HepG2 (cell line): ENCODE measurements around the gene CADPS. TPM values are rescaled to one million over a fixed set of nuclear protein-coding genes. Genes with fewer than 3 reads are reported as not detected.

Experiments used
- ATAC-seq: fragments of 200-7000 bp; cut with Tn5 transposase; 3 replicates; pipeline ENCODE4 v1.9.1; 2020; ENCODE audit warnings: mild to moderate bottlenecking, moderate library complexity
- BruUV-seq: library from RNA; stranded (reverse); fragments of 400-500 nt; replicated peaks from 2 replicates; lab custom pipeline; 2021; lab: Mats Ljungman, UMichigan
- CTCF ChIA-PET: fragments of 300-600 bp; formaldehyde crosslinking; extraction: SDS; loops from one replicate; lab custom pipeline; 2021; ENCODE audit warnings: low total read pairs, inconsistent platforms, low intra/inter-chr PET ratio; lab: Yijun Ruan, JAX
- POLR2A ChIA-PET: fragments of 350-600 bp; sonication (Branson Sonifier 250); formaldehyde crosslinking; loops from one replicate; lab custom pipeline; 2020; ENCODE audit warnings: antibody characterized with exemption, inconsistent platforms; lab: Yijun Ruan, JAX
- DNase-seq: peaks from one replicate; pipeline ENCODE4 v3.0.0-alpha.2; 2015; ENCODE audit warnings: low spot score
- FAIRE-seq: peaks from 3 replicates; lab custom pipeline; 2011; peaks lifted over from hg19 to GRCh38; lab: Jason Lieb, UNC
- H2AFZ ChIP-seq: one replicate; pipeline ENCODE4 v1.6.1; 2011; ENCODE audit warnings: low read length, inconsistent platforms
- H3K27ac ChIP-seq: fragments of 300-600 bp; 3 replicates; pipeline ENCODE4 v1.8.0; 2011; ENCODE audit warnings: mixed run types, mild to moderate bottlenecking, mixed read lengths, low read length, inconsistent platforms; ENCODE audit not compliant: insufficient read depth; ENCODE audit errors: extremely low read length
- H3K27me3 ChIP-seq, 2 experiments: fragments of 200-600 bp in 1 of 2; 2 replicates in 1 of 2; 3 replicates in 1 of 2; pipeline versions ENCODE4 v1.6.0 to v1.8.0; 2011; ENCODE audit warnings: low read length in 2 of 2, mild to moderate bottlenecking in 2 of 2, moderate library complexity in 2 of 2, inconsistent platforms in 1 of 2; ENCODE audit not compliant: insufficient read depth in 2 of 2, control insufficient read depth in 1 of 2
- H3K36me3 ChIP-seq, 2 experiments: fragments of 200-600 bp in 1 of 2; replicated peaks in 1 of 2; 2 replicates in 1 of 2; 3 replicates in 1 of 2; pipeline versions ENCODE4 v1.5.1 to v1.8.0; 2011; ENCODE audit warnings: low read length in 2 of 2, inconsistent platforms in 1 of 2; ENCODE audit not compliant: insufficient read depth in 2 of 2, control insufficient read depth in 1 of 2
- H3K4me1 ChIP-seq: 2 replicates; pipeline ENCODE4 v1.5.1; 2012; ENCODE audit warnings: low read length, inconsistent platforms; ENCODE audit not compliant: insufficient read depth
- H3K4me2 ChIP-seq: 2 replicates; pipeline ENCODE4 v1.6.0; 2011; ENCODE audit warnings: low read depth, low read length, inconsistent platforms
- H3K4me3 ChIP-seq, 3 experiments: fragments of 200-600 bp in 1 of 3; sonication (generic), shearing (Covaris generic) in 1 of 3; replicated peaks in 1 of 3; 2 replicates each; pipeline ENCODE4 v1.5.1; 2011 to 2016; ENCODE audit warnings: low read length in 3 of 3, inconsistent platforms in 2 of 3, low read depth in 2 of 3, mild to moderate bottlenecking in 2 of 3, control low read depth in 1 of 3, mixed read lengths in 1 of 3; ENCODE audit not compliant: insufficient read depth in 1 of 3
- H3K79me2 ChIP-seq: one replicate; pipeline ENCODE4 v1.6.1; 2011; ENCODE audit warnings: low read length, inconsistent platforms; ENCODE audit not compliant: insufficient read depth
- H3K9ac ChIP-seq: 2 replicates; pipeline ENCODE4 v1.6.0; 2011; ENCODE audit warnings: mild to moderate bottlenecking, low read depth, low read length, inconsistent platforms; ENCODE audit not compliant: insufficient read depth
- H3K9me3 ChIP-seq: 2 replicates; pipeline ENCODE4 v1.5.1; 2012; ENCODE audit warnings: mild to moderate bottlenecking, low read length
- H4K20me1 ChIP-seq: 2 replicates; pipeline ENCODE4 v1.6.0; 2011; ENCODE audit warnings: inconsistent platforms, mild to moderate bottlenecking, low read length, moderate library complexity; ENCODE audit not compliant: insufficient read depth
- NBN ChIP-seq: fragments of 450-650 bp; conservative IDR thresholded peaks from 2 replicates; pipeline ENCODE4 v1.6.1; 2017
- PCBP2 ChIP-seq: fragments of 200-400 bp; formaldehyde crosslinking; optimal IDR thresholded peaks from 2 replicates; pipeline ENCODE3; 2018; ENCODE audit warnings: low read length, low read depth; ENCODE audit not compliant: poor library complexity, severe bottlenecking
- PITX1 ChIP-seq: sonication (generic); formaldehyde crosslinking; IDR thresholded peaks from 2 replicates; pipeline ENCODE4 v1.5.1; 2020; ENCODE audit warnings: mild to moderate bottlenecking, missing genetic modification reagents
- PPARG ChIP-seq: conservative IDR thresholded peaks from 2 replicates; pipeline ENCODE4 v1.6.1; 2016; ENCODE audit warnings: missing biosample characterization, missing genetic modification reagents
- ZNF207 ChIP-seq: fragments of 450-650 bp; IDR thresholded peaks from 2 replicates; pipeline ENCODE4 v1.6.1; 2016; ENCODE audit warnings: antibody characterized with exemption, borderline replicate concordance
- ZNF225 ChIP-seq: sonication (generic); formaldehyde crosslinking; IDR thresholded peaks from 2 replicates; pipeline ENCODE4 v1.4.0; 2020; ENCODE audit warnings: mild to moderate bottlenecking, missing genetic modification reagents
- ZNF264 ChIP-seq: sonication (generic); formaldehyde crosslinking; IDR thresholded peaks from 2 replicates; pipeline ENCODE4 v1.4.0; 2020; ENCODE audit warnings: missing genetic modification reagents
- ZNF33B ChIP-seq: sonication (generic); formaldehyde crosslinking; IDR thresholded peaks from 2 replicates; pipeline ENCODE4 v1.5.1; 2020; ENCODE audit warnings: mild to moderate bottlenecking, missing genetic modification reagents
- ZNF567 ChIP-seq: sonication (generic); formaldehyde crosslinking; IDR thresholded peaks from 2 replicates; pipeline ENCODE4 v1.8.1; 2023; ENCODE audit warnings: mild to moderate bottlenecking, missing genetic modification reagents, borderline replicate concordance
- ZNF878 ChIP-seq: sonication (generic); formaldehyde crosslinking; IDR thresholded peaks from 2 replicates; pipeline ENCODE4 v1.8.1; 2023; ENCODE audit warnings: mild to moderate bottlenecking, missing genetic modification reagents, moderate library complexity
- WGBS: methylation state at CpG from one replicate; pipeline ENCODE4 v1.1.6; 2017; ENCODE audit warnings: low lambda C conversion rate; 5-methylcytosine and 5-hydroxymethylcytosine counted together
- in situ Hi-C: cut with HindIII; loops from 2 replicates; pipeline ENCODE4 v1.10.0; 2017; ENCODE audit warnings: low pct_unique_long_range_greater_than_20kb; ENCODE audit not compliant: extremely low pct_ligation_motif_present
- intact Hi-C: fragments of 100-400 bp; cut with micrococcal nuclease; formaldehyde crosslinking; loops from one replicate; pipeline ENCODE4 v1.10.0; 2022; ENCODE audit not compliant: unreplicated experiment
- polyA plus RNA-seq, 8 experiments: library from polyadenylated mRNA; depleted of rRNA in 3 of 8; stranded (reverse) in 7 of 8; unstranded in 1 of 8; fragments of >200 nt; fragmentation: Illumina TruSeq in 4 of 8; extraction: Trizol in 4 of 8; gene quantifications; 2 replicates each; pipeline versions ENCODE4 v1.2.1 to v1.2.3, GENCODE V29; 2011 to 2016; ENCODE audit warnings: low read depth in 4 of 8, missing spikeins in 1 of 8, mixed read lengths in 1 of 8; ENCODE audit not compliant: insufficient read depth in 1 of 8
- total RNA-seq, 5 experiments: library from RNA; depleted of rRNA; stranded (reverse); fragments of >200 nt; fragmentation: Illumina TruSeq; extraction: Trizol; gene quantifications; 2 replicates each; pipeline ENCODE4 v1.2.3, GENCODE V29; 2016; ENCODE audit warnings: low read depth in 1 of 5
- TF ChIP-seq, protein P1 (sequence below): sonication (generic); formaldehyde crosslinking; IDR thresholded peaks from 2 replicates; pipeline ENCODE4 v1.4.0; 2020; ENCODE audit warnings: mild to moderate bottlenecking, missing genetic modification reagents
- TF ChIP-seq, protein P2 (sequence below): sonication (generic); formaldehyde crosslinking; IDR thresholded peaks from 2 replicates; pipeline ENCODE4 v1.4.0; 2020; ENCODE audit warnings: missing genetic modification reagents
- TF ChIP-seq, protein P3 (sequence below): sonication (generic); formaldehyde crosslinking; IDR thresholded peaks from 2 replicates; pipeline ENCODE4 v1.8.0; 2022; ENCODE audit warnings: missing genetic modification reagents, mild to moderate bottlenecking, inconsistent platforms, borderline replicate concordance
- TF ChIP-seq, protein P4 (sequence below): sonication (generic); formaldehyde crosslinking; IDR thresholded peaks from 2 replicates; pipeline ENCODE4 v1.8.1; 2022; ENCODE audit warnings: mild to moderate bottlenecking, missing genetic modification reagents

Gene CADPS
- total and polyA plus RNA-seq, 2 of the 13 experiments (the other 11 are each of a cell fraction or from before 2014, with no cell fraction given) = not detected

DNA sequence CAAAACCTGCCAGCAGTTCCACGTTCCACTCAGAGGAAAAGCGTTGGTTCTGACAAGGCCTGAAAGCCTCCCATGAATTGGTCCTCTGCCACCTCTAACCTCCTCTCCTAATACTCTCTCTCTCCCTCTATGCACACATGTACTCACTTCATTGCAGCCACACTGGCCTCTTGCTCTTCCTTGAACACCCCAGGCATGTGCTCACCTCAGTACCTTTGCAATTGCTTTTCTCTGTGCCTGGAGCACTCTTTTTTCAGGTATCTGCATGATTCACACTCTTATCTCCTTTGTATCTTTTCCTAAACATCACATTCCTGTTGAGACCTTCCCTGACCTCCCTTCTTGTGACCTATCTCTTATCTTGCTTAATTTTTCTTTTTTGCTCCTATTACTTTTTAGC lies 323.7 kb downstream of the CADPS start:
- H3K9ac ChIP-seq = no peak overlapping the region
- no peak for ATAC-seq
- ChIA-PET POLR2A (no interaction called here), CTCF (no interaction called here)
- intact Hi-C loops = no loop called here
- no peaks in the 10 kb centered on the region for H3K4me1 ChIP-seq
- H3K79me2 ChIP-seq = no peaks in the 10 kb centered on the region
- H3K27me3 ChIP-seq = peaks cover 0 to 1% of the 10 kb centered on the region in 2 experiments; a peak in 1 of 5 replicates
- H3K4me2 ChIP-seq = no peak overlapping the region
- no peaks in the 10 kb centered on the region for H3K9me3 ChIP-seq
- FAIRE-seq = no peak
- in situ Hi-C loops = loop anchor here (10.0 kb wide), 1 partner anchor 347 kb away; no protein-coding TSS in a partner anchor
- WGBS = 0% methylated on average over 2 of the region's 2 CpGs
- H2AFZ ChIP-seq = no peak overlapping the region
- no peak overlapping the region for H3K4me3 ChIP-seq
- H3K27ac ChIP-seq = no peak overlapping the region
- BruUV-seq = no TSS peak
- no peaks in the 10 kb centered on the region for H4K20me1 ChIP-seq
- DNase-seq = no peak
- H3K36me3 ChIP-seq = no peaks in the 10 kb centered on the region
- no peak for TF ChIP-seq ZNF225 (CRISPR knock-in tag)
- no peak for TF ChIP-seq PCBP2
- TF ChIP-seq ZNF33B (CRISPR knock-in tag) = no peak
- TF ChIP-seq ZNF207 = no peak
- TF ChIP-seq, protein P1, sequence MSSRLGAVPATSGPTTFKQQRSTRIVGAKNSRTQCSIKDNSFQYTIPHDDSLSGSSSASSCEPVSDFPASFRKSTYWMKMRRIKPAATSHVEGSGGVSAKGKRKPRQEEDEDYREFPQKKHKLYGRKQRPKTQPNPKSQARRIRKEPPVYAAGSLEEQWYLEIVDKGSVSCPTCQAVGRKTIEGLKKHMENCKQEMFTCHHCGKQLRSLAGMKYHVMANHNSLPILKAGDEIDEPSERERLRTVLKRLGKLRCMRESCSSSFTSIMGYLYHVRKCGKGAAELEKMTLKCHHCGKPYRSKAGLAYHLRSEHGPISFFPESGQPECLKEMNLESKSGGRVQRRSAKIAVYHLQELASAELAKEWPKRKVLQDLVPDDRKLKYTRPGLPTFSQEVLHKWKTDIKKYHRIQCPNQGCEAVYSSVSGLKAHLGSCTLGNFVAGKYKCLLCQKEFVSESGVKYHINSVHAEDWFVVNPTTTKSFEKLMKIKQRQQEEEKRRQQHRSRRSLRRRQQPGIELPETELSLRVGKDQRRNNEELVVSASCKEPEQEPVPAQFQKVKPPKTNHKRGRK = no peak
- TF ChIP-seq ZNF878 (CRISPR knock-in tag) = no peak

DNA sequence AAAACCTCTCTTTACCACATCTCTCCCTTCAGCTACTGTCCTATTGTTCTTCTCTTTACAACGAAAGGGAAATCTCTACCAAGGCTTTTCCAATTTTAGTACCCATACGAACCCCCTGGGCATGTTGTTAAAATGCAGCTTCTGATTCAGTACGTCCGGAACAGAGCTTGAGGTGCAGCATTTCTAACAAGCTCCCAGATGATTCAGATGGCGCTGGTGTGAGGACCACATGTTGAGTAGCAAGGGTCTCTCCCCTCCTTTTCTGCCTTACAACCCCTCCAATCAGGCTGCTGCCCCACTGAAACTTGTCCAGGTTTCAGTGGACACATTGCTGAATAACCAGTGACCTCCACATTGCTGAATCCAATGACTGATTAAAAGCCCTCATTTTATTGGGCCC lies 324.8 kb downstream of the CADPS start:
- CTCF ChIA-PET = no interaction called here
- Histone ChIP-seq H3K4me2 (no peak overlapping the region), H3K4me3 (no peak overlapping the region), H3K27ac (no peak overlapping the region), H3K79me2 (no peaks in the 10 kb centered on the region), H4K20me1 (no peaks in the 10 kb centered on the region), H3K9ac (no peak overlapping the region), H3K36me3 (no peaks in the 10 kb centered on the region), H3K9me3 (no peaks in the 10 kb centered on the region), H3K4me1 (no peaks in the 10 kb centered on the region), H2AFZ (no peak overlapping the region), H3K27me3 (peaks cover 0 to 1% of the 10 kb centered on the region in 2 experiments; a peak in 1 of 5 replicates)
- no peak for ATAC-seq
- no peak for FAIRE-seq
- whole genome bisulfite sequencing = 5% methylated on average over 5 of the region's 5 CpGs
- BruUV-seq = no TSS peak
- POLR2A ChIA-PET = no interaction called here
- DNase-seq = no peak
- in situ Hi-C loops = loop anchor here (10.0 kb wide), 1 partner anchor 346 kb away; no protein-coding TSS in a partner anchor
- intact Hi-C loops = no loop called here
- TF ChIP-seq, protein P2, sequence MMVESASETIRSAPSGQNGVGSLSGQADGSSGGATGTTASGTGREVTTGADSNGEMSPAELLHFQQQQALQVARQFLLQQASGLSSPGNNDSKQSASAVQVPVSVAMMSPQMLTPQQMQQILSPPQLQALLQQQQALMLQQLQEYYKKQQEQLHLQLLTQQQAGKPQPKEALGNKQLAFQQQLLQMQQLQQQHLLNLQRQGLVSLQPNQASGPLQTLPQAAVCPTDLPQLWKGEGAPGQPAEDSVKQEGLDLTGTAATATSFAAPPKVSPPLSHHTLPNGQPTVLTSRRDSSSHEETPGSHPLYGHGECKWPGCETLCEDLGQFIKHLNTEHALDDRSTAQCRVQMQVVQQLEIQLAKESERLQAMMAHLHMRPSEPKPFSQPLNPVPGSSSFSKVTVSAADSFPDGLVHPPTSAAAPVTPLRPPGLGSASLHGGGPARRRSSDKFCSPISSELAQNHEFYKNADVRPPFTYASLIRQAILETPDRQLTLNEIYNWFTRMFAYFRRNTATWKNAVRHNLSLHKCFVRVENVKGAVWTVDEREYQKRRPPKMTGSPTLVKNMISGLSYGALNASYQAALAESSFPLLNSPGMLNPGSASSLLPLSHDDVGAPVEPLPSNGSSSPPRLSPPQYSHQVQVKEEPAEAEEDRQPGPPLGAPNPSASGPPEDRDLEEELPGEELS (CRISPR knock-in tag) = no peak
- TF ChIP-seq PPARG (CRISPR knock-in tag) (no peak), ZNF264 (CRISPR knock-in tag) (no peak), NBN (no peak), ZNF567 (CRISPR knock-in tag) (no peak), PITX1 (CRISPR knock-in tag) (no peak)
- TF ChIP-seq, protein P3, sequence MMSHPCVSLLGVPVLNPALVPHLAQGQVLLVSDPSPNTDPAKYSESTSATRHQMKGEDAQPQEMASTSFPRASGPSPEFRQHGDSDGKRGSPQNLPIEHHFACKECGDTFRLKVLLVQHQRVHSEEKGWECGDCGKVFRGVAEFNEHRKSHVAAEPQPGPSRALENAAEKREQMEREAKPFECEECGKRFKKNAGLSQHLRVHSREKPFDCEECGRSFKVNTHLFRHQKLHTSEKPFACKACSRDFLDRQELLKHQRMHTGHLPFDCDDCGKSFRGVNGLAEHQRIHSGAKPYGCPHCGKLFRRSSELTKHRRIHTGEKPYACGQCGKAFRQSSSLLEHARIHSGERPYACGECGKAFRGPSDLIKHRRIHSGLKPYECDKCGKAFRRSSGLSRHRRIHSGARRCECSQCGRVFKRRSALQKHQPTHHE = no peak
- TF ChIP-seq, protein P4, sequence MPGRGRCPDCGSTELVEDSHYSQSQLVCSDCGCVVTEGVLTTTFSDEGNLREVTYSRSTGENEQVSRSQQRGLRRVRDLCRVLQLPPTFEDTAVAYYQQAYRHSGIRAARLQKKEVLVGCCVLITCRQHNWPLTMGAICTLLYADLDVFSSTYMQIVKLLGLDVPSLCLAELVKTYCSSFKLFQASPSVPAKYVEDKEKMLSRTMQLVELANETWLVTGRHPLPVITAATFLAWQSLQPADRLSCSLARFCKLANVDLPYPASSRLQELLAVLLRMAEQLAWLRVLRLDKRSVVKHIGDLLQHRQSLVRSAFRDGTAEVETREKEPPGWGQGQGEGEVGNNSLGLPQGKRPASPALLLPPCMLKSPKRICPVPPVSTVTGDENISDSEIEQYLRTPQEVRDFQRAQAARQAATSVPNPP (CRISPR knock-in tag) = no peak
